HepG2 (cell line): ENCODE data around the gene S1PR5. TPM values are rescaled to one million over a fixed set of nuclear protein-coding genes. Genes with fewer than 3 reads are reported as not detected.

Experiments
- AHR ChIP-seq: IDR thresholded peaks from 2 replicates; pipeline ENCODE4 v1.6.1; 2018; ENCODE audit warnings: missing genetic modification reagents, missing compliant biosample characterization
- BHLHE40 ChIP-seq: IDR thresholded peaks from 2 replicates; pipeline ENCODE4 v1.6.1; 2011; ENCODE audit warnings: low read length, improper control_type of control experiment
- CREB3 ChIP-seq: sonication (generic); formaldehyde crosslinking; IDR thresholded peaks from 2 replicates; pipeline ENCODE4 v1.5.0; 2020; ENCODE audit warnings: missing genetic modification reagents
- CTCF ChIP-seq: sonication (generic); formaldehyde crosslinking; IDR thresholded peaks from 2 replicates; pipeline ENCODE4 v1.5.0; 2020; ENCODE audit warnings: mild to moderate bottlenecking, missing genetic modification reagents, moderate library complexity
- FOXM1 ChIP-seq: sonication (generic); formaldehyde crosslinking; IDR thresholded peaks from 2 replicates; pipeline ENCODE4 v1.5.0; 2020; ENCODE audit warnings: missing genetic modification reagents
- FOXO4 ChIP-seq: sonication (generic); formaldehyde crosslinking; conservative IDR thresholded peaks from 2 replicates; pipeline ENCODE4 v1.8.1; 2023; ENCODE audit warnings: missing genetic modification reagents
- HDAC1 ChIP-seq: sonication (generic); formaldehyde crosslinking; IDR thresholded peaks from 2 replicates; pipeline ENCODE4 v1.5.1; 2020; ENCODE audit warnings: mild to moderate bottlenecking, missing genetic modification reagents
- HOXA3 ChIP-seq: sonication (generic); formaldehyde crosslinking; IDR thresholded peaks from 2 replicates; pipeline ENCODE4 v1.5.0; 2020; ENCODE audit warnings: missing genetic modification reagents
- KDM3A ChIP-seq: IDR thresholded peaks from 2 replicates; pipeline ENCODE4 v1.6.1; 2018; ENCODE audit warnings: low read depth, missing compliant biosample characterization
- KLF11 ChIP-seq: IDR thresholded peaks from 2 replicates; pipeline ENCODE4 v1.6.1; 2016; ENCODE audit warnings: missing compliant biosample characterization
- MAX ChIP-seq: IDR thresholded peaks from 2 replicates; pipeline ENCODE4 v1.6.1; 2012; ENCODE audit warnings: inconsistent platforms
- MIXL1 ChIP-seq: IDR thresholded peaks from 2 replicates; pipeline ENCODE4 v1.6.1; 2016
- NR2C2 ChIP-seq: sonication (generic); formaldehyde crosslinking; IDR thresholded peaks from 2 replicates; pipeline ENCODE4 v1.4.0; 2020; ENCODE audit warnings: missing genetic modification reagents, mild to moderate bottlenecking, moderate library complexity, borderline replicate concordance
- PBX3 ChIP-seq: sonication (generic); formaldehyde crosslinking; IDR thresholded peaks from 2 replicates; pipeline ENCODE4 v1.8.1; 2023; ENCODE audit warnings: missing genetic modification reagents, inconsistent platforms, borderline replicate concordance
- PTBP1 ChIP-seq: fragments of 200-400 bp; formaldehyde crosslinking; IDR thresholded peaks from 2 replicates; pipeline ENCODE4 v1.6.1; 2018; ENCODE audit warnings: low read length, low read depth; ENCODE audit not compliant: poor library complexity, severe bottlenecking
- RBFOX2 ChIP-seq: fragments of 200-400 bp; formaldehyde crosslinking; IDR thresholded peaks from 2 replicates; pipeline ENCODE4 v1.6.1; 2017; ENCODE audit warnings: low read depth, mild to moderate bottlenecking, low read length
- SIX4 ChIP-seq: sonication (generic); formaldehyde crosslinking; IDR thresholded peaks from 2 replicates; pipeline ENCODE4 v1.4.0; 2020; ENCODE audit warnings: missing genetic modification reagents
- ZBTB8A ChIP-seq: sonication (generic); formaldehyde crosslinking; IDR thresholded peaks from 2 replicates; pipeline ENCODE4 v1.4.0; 2020; ENCODE audit warnings: mild to moderate bottlenecking, low read depth, missing genetic modification reagents, borderline replicate concordance
- ZNF569 ChIP-seq: sonication (generic); formaldehyde crosslinking; IDR thresholded peaks from 2 replicates; pipeline ENCODE4 v1.5.0; 2020; ENCODE audit warnings: mild to moderate bottlenecking, missing genetic modification reagents, moderate library complexity, borderline replicate concordance
- ZNF570 ChIP-seq: sonication (generic); formaldehyde crosslinking; IDR thresholded peaks from 2 replicates; pipeline ENCODE4 v1.4.0; 2020; ENCODE audit warnings: mild to moderate bottlenecking, missing genetic modification reagents, borderline replicate concordance
- ZNF652 ChIP-seq: IDR thresholded peaks from 2 replicates; pipeline ENCODE4 v1.6.1; 2016; ENCODE audit warnings: low read depth, borderline replicate concordance
- ZNF678 ChIP-seq: sonication (generic); formaldehyde crosslinking; IDR thresholded peaks from 2 replicates; pipeline ENCODE4 v1.4.0; 2020; ENCODE audit warnings: mild to moderate bottlenecking, missing genetic modification reagents
- ZSCAN21 ChIP-seq: sonication (generic); formaldehyde crosslinking; IDR thresholded peaks from 2 replicates; pipeline ENCODE4 v1.8.0; 2022; ENCODE audit warnings: mild to moderate bottlenecking, missing genetic modification reagents, moderate library complexity, borderline replicate concordance
- polyA plus RNA-seq, 8 experiments: library from polyadenylated mRNA; depleted of rRNA in 3 of 8; stranded (reverse) in 7 of 8; unstranded in 1 of 8; fragments of >200 nt; fragmentation: Illumina TruSeq in 4 of 8; extraction: Trizol in 4 of 8; gene quantifications; 2 replicates each; pipeline versions ENCODE4 v1.2.1 to v1.2.3, GENCODE V29; 2011 to 2016; ENCODE audit warnings: low read depth in 4 of 8, missing spikeins in 1 of 8, mixed read lengths in 1 of 8; ENCODE audit not compliant: insufficient read depth in 1 of 8
- total RNA-seq, 5 experiments: library from RNA; depleted of rRNA; stranded (reverse); fragments of >200 nt; fragmentation: Illumina TruSeq; extraction: Trizol; gene quantifications; 2 replicates each; pipeline ENCODE4 v1.2.3, GENCODE V29; 2016; ENCODE audit warnings: low read depth in 1 of 5

The S1PR5 gene
- total and polyA plus RNA-seq, 2 of the 13 experiments (the other 11 are each of a cell fraction or from before 2014, with no cell fraction given), result 0.04 TPM; not detected in 1

- TF ChIP-seq SIX4 (CRISPR knock-in tag) (0 out of 2 replicates have a peak, but pooled peaks have one; percentile 4), MAX (peak; percentile 62), BHLHE40 (no peak), AHR (CRISPR knock-in tag) (no peak), CTCF (CRISPR knock-in tag) (no peak), ZBTB8A (peak; percentile 81; the same call in 1 of the 2 replicates), CREB3 (no peak; the same call in 1 of the 2 replicates), MIXL1 (CRISPR knock-in tag) (no peak), HDAC1 (CRISPR knock-in tag) (0 out of 2 replicates have a peak, but pooled peaks have one; percentile 41), ZSCAN21 (CRISPR knock-in tag) (no peak), FOXM1 (CRISPR knock-in tag) (no peak), HOXA3 (CRISPR knock-in tag) (no peak), NR2C2 (peak; percentile 7), KDM3A (CRISPR knock-in tag) (no peak), ZNF652 (no peak), ZNF570 (CRISPR knock-in tag) (0 out of 2 replicates have a peak, but pooled peaks have one; percentile 82), ZNF678 (CRISPR knock-in tag) (peak; percentile 72; the same call in 1 of the 2 replicates), KLF11 (CRISPR knock-in tag) (no peak), ZNF569 (CRISPR knock-in tag) (0 out of 2 replicates have a peak, but pooled peaks have one; percentile 29), FOXO4 (CRISPR knock-in tag) (0 out of 2 replicates have a peak, but pooled peaks have one; percentile 40), PTBP1 (no peak), PBX3 (CRISPR knock-in tag) (no peak), RBFOX2 (peak; percentile 71)
Observed at GRCh38 chr19:10503002-10503789, 14.1 kb downstream of the S1PR5 start, which contains the start of gene KEAP1 (continued).
